Fibroblast of pulmonary artery (primary cell): Measurements from ENCODE around the gene MPHOSPH9.

ENCODE experiments used
- DNase-seq: peaks from one replicate; pipeline ENCODE4 v3.0.0-alpha.2; 2010; ENCODE audit warnings: low read depth
- H3K4me3 ChIP-seq: replicated peaks from 2 replicates; pipeline ENCODE4 v1.5.1; 2011; ENCODE audit warnings: low read depth, mild to moderate bottlenecking, control low read depth, low read length, moderate library complexity
- CTCF ChIP-seq: IDR thresholded peaks from 2 replicates; pipeline ENCODE4 v1.5.1; 2011; ENCODE audit warnings: mild to moderate bottlenecking, control low read depth, low read length, inconsistent platforms; ENCODE audit errors: missing control alignments

The MPHOSPH9 gene

GRCh38 chr12:123267335-123267920 is 34.5 kb upstream of the MPHOSPH9 start:
- TF ChIP-seq CTCF = no peak
- no peak overlapping the region for H3K4me3 ChIP-seq
- DNase-seq = no peak

DNA sequence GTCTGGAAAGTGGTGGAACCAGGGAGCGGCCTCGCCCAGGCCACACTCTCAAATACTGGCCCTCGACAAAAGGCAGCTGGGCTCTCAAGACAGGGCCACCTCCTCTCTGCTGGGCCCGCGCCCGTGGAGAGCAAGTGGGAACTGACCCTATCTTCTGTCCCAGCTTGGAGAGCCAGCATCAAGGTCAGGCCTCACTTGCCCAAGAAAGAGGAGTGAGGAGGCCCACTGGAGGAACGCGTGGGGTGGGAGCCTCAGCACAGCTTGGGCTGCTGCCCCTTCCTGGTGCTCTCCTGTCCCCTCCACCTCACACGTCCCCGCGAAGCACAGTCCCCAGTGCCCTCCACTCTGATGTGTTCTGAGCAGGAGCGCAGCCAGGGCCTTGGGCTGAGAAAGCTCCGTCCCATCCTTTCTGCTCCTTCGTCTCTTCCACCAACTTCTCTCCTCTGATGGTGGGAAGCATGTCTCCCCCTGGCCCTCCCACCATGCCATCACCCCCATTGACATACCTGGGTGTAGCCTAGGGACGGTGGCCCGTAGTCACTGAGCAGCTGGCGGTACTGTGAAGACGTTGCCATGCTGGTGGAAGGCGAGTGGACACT is 33.8 kb upstream of the MPHOSPH9 start:
- no peak for TF ChIP-seq CTCF
- H3K4me3 ChIP-seq = no peak overlapping the region
- no peak for DNase-seq

DNA sequence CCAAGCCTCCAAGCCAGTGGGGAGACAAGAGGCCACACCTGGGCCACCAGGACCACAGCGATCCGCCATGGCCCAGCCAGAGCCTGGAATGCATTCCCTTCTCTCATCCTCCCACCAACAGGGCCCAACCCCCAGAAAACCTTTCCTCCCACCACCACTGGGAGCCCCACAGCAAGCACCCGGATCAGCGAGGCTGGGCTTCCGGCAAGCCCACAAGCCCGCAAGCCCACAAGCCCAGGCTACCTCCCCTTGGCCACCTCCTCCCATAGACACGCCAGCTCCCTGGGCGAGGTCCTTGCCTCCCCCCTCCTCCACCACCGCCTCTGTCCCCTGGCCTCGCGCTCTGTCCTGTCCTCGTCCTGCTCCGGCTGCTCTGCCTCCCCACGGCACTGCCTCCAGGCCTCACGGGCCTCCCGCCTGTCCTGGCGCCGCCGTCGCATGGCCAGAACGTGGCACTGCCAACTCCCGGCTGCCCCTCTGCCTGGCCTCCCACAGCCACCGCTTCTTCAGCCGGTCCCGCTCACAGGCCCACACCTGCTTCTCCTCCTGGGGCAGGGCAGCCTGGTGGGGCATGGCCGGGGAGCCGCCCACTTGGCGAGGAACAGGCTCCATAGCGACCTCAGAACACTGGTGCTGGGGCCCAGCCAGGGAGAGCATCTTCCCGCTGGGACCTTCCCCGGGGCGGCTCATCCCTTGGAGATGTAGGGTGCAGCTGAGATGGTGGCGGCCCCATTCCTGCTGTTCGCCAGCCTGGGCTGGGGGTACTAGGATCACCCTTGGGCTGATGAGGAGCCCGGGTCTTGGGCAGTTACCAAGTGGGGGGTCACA is 33.1 kb upstream of the MPHOSPH9 start:
- H3K4me3 ChIP-seq = no peak overlapping the region
- TF ChIP-seq CTCF = no peak
- DNase-seq = no peak

GRCh38 chr12:123264642-123265041 is 31.7 kb upstream of the MPHOSPH9 start:
- DNase-seq = no peak
- TF ChIP-seq CTCF = peak; percentile 21
- H3K4me3 ChIP-seq = no peak overlapping the region

- TF ChIP-seq CTCF = no peak
- no peak for DNase-seq
- no peak overlapping the region for H3K4me3 ChIP-seq
Measured at GRCh38 chr12:123263196-123263817, 30.4 kb upstream of the MPHOSPH9 start.

DNA sequence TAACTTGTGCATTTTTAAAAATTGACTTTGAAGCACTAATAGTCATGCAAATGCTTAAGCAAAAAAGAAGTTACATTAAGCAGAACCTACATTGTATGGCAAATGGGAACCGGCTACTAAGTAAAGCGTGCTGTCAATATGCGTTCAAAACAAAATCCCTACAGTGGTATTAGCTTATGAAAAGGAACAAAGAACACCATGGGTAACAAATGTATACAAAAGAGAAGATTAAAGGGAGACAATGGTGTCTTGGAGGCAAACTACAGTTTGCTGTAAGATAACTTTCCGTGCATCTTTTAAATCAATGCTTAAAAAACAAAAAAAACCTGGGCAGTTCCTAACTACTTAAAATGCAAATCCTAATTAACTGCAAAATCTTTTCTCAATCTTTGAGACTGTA is 28.3 kb upstream of the MPHOSPH9 start:
- no peak for DNase-seq
- TF ChIP-seq CTCF = no peak
- no peak overlapping the region for H3K4me3 ChIP-seq
